Hippocampal formation (tissue), 2 donors: ENCODE measurements around the gene SGSM1.

ENCODE experiments used
- DNase-seq, 2 donors: peaks; one replicate each; lab custom pipeline; 2025; lab: John Stamatoyannopoulos, UW

The SGSM1 gene

DNA sequence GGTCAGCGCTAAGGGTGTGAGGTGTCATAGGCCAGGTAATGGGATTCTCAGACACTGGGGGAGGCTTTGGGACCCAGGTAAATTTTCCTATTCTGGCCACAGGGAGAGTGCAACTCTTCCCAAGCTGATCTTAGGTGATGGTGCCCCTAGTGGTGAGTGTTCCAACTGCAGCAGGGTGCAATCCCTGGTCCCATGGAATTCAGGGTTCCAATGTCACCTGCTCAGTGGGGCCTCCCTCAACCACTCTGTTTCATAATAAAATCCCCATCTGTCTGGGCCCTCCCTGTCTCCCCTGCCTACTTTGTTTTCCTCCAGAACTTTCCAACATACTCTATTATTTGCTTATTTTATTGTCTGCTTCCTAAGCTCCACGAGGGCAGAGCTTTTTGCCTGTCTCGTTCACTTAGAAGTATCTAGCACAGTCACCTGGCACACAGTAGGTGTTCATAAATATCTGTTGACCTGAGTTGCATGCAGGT is 2.9 kb upstream of the SGSM1 start:
- peak in 1 of 2 donors; percentile 4 for DNase-seq

- DNase-seq = no peak
Measured at GRCh38 chr22:24806663-24807001, 621 bp downstream of the SGSM1 start.

GRCh38 chr22:24807284-24807950 is 1.4 kb downstream of the SGSM1 start:
- DNase-seq = no peak

GRCh38 chr22:24809331-24809730 is 3.3 kb downstream of the SGSM1 start:
- DNase-seq = no peak

- peak; percentile 44 to 55 for DNase-seq
Measured at GRCh38 chr22:24810043-24810749, 4.2 kb downstream of the SGSM1 start.

GRCh38 chr22:24812950-24813775 is 7.2 kb downstream of the SGSM1 start:
- DNase-seq = no peak

GRCh38 chr22:24813861-24814770 is 8.1 kb downstream of the SGSM1 start:
- no peak for DNase-seq

GRCh38 chr22:24816806-24817205 is 10.8 kb downstream of the SGSM1 start:
- peak in 1 of 2 donors; percentile 15 for DNase-seq

DNA sequence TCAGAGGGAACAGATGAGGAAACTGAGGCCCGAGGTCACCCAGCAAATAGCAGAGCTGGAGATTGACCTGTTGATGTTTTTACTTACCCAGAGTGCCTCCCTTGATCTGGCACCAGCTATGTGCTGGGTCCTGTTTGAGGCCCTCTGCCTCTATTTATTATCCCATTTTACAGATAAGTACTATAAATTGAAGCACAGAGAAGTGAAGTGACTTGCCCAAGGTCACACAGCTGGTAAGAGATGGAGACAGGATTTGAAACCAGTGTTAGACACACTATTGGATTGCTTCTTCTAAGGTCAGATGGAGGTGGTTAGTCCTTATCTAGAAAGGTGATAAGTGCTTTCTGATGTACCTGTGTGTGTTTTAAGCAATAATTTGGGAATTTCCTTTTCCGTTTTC is 13.5 kb downstream of the SGSM1 start:
- no peak for DNase-seq

- peak in 1 of 2 donors; percentile 36 for DNase-seq
Measured at GRCh38 chr22:24819911-24820461, 14.0 kb downstream of the SGSM1 start.

DNA sequence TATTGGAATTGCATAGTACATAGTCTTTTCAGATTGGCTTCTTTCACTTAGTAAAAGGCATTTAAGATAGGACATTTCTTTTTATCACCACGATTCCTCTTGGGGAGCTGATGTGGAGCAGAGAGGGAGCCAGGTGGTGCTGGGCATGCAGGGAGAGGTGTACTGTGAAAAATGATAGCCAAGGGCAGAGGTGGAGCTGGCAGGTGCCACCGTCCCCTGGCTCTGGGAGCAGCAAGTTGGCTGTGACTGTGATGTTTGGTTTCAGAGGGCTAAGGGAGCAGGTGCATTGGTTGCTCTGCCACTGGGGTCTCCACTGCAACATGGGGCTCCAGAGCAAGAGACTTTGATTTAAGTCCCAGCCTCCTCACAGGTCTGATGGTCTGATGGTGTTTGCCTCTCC is 16.5 kb downstream of the SGSM1 start:
- DNase-seq = no peak

DNA sequence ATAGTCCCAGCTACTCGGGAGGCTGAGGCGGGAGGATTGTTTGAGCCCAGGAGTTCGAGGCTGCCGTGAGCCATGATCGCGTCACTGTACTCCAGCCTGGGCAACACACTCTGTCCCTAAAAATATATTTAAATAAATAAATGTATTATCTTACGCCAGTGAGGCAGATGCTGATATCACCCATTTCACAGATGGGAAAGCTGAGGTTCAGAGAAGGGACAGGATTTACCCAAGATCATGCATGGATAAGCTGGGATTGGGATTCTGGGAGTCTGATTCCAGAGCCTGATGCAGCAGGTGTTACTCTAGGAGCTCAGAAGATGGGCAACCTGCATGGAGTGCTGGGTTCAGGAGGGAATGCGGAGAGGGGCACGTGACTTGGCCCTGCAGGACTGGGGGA is 17.8 kb downstream of the SGSM1 start:
- DNase-seq = no peak

DNA sequence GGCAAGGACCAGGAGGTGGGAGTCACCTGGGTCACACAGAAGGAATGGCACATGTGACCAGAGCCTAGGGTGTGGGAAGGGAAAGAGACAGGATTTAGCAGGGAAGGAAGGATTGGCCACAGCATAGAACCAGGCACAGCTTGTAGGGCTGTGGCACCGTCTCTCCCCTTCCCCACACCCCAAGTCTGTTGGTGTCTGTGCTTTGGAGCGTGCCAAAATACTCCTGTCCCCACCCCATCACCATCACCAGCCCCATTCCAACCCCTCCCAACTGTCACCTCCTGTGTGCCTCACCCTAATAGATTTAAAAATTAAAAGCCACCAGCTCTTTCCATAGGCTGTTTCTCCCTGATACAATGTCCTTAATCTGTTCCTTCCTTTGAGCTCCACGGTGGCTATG is 18.2 kb downstream of the SGSM1 start:
- no peak for DNase-seq

GRCh38 chr22:24824915-24825314 is 18.9 kb downstream of the SGSM1 start:
- DNase-seq = no peak

- DNase-seq = no peak
Measured at GRCh38 chr22:24826710-24827285, 20.8 kb downstream of the SGSM1 start.

DNA sequence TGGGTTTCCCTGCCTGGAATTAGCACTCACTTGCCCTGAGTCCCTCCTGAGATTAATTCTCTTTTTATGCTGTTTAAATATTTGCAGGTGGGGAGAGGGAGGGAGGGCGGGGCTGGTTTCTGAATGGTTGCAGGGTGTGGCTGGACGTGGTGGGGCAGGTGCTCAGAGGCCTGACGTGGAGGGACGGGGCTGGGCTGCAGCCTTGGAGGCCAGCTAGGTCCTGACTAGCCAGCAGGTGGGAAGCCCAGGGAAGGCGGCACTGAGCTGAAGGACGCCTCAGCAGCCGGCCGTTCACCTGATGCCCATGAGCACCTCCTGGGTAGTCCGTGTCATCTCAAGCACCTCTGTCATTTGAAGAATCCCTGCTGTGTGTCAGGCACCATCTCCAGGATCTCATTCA is 21.3 kb downstream of the SGSM1 start:
- DNase-seq = no peak

DNA sequence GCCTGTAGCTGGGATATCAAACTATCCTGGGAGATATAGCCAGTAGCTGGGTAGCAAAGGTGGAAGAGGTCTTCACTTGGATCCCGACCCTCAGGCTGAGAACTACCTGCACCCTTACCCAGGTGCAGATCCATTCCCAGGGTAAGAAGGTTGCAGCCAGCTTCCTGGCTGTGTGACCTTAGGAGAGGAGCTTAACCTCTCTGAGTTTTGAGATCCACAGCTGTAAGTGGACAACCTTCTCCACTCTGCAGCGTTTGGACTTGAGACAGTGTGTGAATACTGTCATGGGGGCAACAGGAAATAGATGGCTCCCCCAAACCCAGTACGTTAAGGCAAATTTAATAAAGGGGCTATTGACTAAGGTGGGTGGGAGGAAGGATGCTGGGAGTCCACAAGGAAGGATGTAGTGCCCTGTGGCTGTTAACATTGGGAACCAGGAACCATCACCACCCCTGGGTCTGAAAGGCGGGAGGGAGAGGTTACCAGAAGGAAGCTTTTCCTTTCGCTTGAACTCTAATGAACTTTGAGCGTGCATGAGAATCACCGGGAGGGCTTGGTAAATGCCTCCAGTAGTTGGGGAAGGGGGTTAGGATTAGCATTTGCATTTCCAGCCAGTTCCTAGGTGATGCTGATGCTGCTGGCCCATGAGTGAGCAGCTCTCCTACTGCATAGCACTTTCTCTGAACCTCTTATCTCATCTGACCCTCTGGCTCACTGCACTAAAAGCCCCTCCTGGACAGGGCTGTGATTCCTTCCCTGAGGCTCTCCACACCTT is 24.4 kb downstream of the SGSM1 start:
- DNase-seq = no peak

- DNase-seq = no peak
Measured at GRCh38 chr22:24831687-24832086, 25.7 kb downstream of the SGSM1 start.

DNA sequence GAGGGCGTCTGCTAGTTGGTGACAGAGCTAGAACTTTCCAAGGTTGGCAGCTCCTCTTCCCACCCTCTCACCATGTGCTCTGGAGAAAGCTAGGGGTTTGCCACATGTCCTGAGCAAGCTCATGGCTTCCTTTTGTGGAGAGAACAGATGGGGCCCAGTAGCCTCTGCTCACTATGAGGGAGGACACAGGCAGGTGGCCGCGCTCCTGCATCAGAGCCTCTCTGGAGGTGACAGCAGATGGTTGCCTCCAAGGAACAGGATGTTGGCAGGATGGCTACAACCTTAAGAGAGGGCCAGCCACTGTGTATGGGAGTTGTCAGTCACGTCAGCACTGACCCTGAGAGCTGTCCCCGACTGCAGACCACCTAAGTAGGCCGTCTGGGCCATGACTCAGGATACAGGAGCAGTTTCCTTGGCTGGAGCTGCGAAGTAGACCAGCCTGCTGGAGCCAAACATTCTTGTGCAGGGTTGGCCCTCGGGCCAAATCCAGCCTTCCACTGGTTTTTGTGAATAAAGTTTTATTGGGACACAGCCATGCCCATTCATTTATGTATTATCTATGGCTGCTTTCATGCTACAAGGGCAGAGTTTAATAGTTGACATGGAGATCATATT is 28.0 kb downstream of the SGSM1 start:
- no peak for DNase-seq
